GM18868 (cell line): ENCODE results near the gene RORC.
A peak's percentile ranks its signal among the peaks of the same experiment; 100 is the strongest.
"Not testable (repeated sequence)": the region's sequence is repeated elsewhere in the genome, so short reads cannot be mapped to it uniquely, and the experiment has no call there.

Source experiments
- ATAC-seq: cut with Tn5 transposase; IDR thresholded peaks from one replicate; pipeline ENCODE4 v1.9.1; 2021; ENCODE audit warnings: mild to moderate bottlenecking, moderate library complexity; ENCODE audit not compliant: unreplicated experiment

The RORC gene

GRCh38 chr1:151776665-151777062, 54.9 kb downstream of the RORC start:
- ATAC-seq, result no peak

- ATAC-seq, result no peak
Observed at GRCh38 chr1:151775894-151776664, 55.5 kb downstream of the RORC start.

- ATAC-seq, result no peak
Observed at GRCh38 chr1:151774256-151774922, 57.2 kb downstream of the RORC start.

GRCh38 chr1:151773702-151774101, 57.9 kb downstream of the RORC start:
- ATAC-seq, result no peak

DNA sequence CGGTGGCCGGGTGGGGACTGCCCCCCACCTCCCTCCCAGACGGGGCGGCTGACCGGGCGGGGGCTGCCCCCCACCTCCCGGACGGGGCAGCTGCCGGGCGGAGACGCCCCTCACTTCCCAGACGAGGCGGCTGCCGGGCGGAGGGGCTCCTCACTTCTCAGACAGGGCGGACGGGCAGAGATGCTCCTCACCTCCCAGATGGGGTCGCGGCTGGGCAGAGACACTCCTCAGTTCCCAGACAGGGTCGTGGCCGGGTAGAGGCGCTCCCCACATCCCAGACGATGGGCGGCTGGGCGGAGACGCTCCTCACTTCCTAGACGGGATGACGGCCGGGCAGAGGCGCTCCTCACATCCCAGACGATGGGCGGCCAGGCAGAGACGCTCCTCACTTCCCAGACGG, 62.3 kb downstream of the RORC start:
- ATAC-seq, result not testable (repeated sequence)

DNA sequence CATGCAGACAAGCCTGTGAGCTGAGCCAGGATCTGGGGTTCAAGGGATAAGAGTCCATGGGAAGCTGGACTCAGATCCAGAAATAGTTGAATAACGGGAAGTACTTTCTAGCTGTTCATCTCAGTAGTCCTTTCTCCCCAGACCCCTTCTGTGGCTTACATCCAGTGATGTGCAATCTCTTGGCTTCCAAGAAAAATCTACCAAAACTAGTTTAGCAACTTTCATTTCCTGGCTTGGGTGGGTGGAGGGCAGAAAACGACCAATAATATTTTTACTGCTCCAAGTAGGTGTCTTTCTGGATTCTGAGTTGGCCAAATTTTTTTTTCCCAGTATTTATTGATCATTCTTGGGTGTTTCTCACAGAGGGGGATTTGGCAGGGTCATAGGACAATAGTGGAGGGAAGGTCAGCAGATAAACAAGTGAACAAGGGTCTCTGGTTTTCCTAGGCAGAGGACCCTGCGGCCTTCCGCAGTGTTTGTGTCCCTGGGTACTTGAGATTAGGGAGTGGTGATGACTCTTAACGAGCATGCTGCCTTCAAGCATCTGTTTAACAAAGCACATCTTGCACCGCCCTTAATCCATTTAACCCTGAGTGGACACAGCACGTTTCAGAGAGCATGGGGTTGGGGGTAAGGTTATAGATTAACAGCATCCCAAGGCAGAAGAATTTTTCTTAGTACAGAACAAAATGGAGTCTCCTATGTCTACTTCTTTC, 63.1 kb downstream of the RORC start:
- ATAC-seq, result not testable (repeated sequence)

GRCh38 chr1:151763990-151764389, 67.6 kb downstream of the RORC start:
- ATAC-seq, result no peak

DNA sequence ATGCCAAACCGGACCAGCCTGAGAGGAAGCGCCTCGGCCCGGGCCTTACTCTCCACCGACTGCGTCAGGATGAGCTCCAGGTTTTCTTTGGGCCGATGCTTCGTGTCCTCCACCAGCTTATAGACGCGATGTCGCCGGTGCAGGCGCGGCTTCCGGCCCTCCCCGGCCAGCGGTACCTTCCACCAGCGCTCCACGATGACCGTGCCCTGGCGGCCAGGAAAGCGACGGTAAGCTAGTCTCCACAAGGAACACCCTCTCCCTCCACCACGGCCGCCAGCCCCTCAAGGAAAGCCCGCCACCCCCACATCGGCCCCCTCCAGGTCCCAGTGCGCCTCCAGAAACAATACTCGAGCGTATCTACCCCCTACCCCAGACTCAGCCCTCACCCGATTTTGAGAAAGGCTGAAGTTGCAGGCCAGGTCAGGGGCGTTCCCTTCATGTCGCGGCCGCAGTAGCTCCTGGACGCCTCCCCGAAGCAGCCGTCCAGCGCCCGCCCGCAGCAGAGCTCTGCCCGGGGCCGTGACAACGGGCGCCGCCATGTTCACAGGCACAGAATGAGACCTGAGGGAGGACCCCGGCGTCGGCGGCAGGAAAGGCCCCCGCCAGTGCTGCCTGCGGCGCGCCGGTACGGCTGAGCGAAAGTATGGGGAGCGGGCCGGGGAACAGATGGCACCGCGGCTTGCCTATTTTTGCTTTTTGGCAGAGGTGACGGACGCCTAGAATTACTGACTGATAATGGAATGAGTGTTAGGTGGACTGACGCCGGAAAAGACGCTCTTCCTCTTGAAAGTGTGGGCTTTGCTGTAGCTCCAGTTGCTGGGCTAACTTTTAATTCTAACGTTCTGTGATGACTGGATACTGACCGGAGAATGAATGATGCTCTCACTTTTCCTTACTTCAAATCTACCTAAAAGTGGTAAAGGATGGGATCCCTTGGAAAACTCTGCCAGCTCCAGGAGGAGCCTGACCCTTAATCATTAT, 68.4 kb downstream of the RORC start, which contains the start of gene MRPL9:
Gene MRPL9 (minus strand): TSS at position 556 of the 981 bp plus-strand sequence. CDS start 17 bp downstream, at position 539.
- peak; percentile 94 for ATAC-seq

GRCh38 chr1:151760597-151761385, 70.8 kb downstream of the RORC start:
- ATAC-seq, result no peak

DNA sequence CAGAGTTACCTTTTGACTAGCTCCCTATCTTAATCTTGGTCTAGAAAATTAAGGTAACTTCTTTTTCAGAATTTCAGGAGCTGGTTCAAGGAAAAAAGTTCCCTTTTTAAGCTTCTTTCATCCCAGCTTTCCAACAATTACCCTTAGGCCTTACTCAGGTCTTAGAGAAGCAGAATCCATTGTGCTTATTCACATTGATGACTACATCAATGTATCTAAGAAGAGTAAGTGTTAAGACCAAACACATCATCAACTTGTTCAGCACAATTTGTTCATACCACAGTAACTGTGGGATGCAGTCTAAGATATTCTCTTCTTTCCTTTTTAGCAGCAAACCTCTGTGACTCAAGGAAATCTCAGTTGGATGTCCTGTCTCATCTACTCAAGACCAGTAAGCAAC, 72.4 kb downstream of the RORC start:
- ATAC-seq, result no peak

DNA sequence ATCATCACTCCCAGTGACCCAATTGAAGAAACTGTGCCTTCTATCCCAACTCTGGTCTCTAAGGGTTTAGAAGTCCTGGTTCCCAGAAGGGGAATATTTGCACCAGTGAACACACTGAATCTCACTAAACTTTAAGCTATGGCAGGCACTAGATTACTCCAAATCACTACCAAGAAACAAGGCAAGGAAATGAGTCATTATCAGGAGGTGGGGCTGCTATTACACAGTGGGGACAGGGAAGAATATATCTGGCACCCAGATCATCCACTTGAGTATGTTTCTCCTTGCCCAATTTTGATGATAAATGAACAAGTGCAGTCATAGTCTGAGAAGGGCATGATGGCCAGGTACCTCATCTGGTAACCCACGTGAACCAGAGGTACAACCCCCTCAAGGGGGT, 75.3 kb downstream of the RORC start:
- no peak for ATAC-seq
